Nucleus accumbens (tissue), 56 donors: Measurements from ENCODE around the gene GRIN2A.

Experiments used
- DNase-seq, 56 donors: peaks; one replicate each; lab custom pipeline; 2025; lab: John Stamatoyannopoulos, UW

GRIN2A gene

GRCh38 chr16:10138881-10139280 lies 43.3 kb downstream of the GRIN2A start:
- peak in 1 of 56 donors; percentile 5 for DNase-seq

GRCh38 chr16:10137341-10137740 lies 44.9 kb downstream of the GRIN2A start:
- DNase-seq, result no peak

GRCh38 chr16:10136916-10137315 lies 45.3 kb downstream of the GRIN2A start:
- no peak for DNase-seq

GRCh38 chr16:10130538-10130937 lies 51.7 kb downstream of the GRIN2A start:
- no peak for DNase-seq

GRCh38 chr16:10128397-10129258 lies 53.6 kb downstream of the GRIN2A start:
- no peak for DNase-seq

GRCh38 chr16:10126686-10127085 lies 55.5 kb downstream of the GRIN2A start:
- DNase-seq, result peak in 21 of 56 donors; percentile 2 to 59 (median 11)

- DNase-seq, result no peak
These were observed 59.1 kb downstream of the GRIN2A start for GRCh38 chr16:10123141-10123540.

GRCh38 chr16:10122546-10122945 lies 59.7 kb downstream of the GRIN2A start:
- peak in 3 of 56 donors; percentile 2 to 11 (median 10) for DNase-seq

- DNase-seq, result no peak
These were observed 60.3 kb downstream of the GRIN2A start for GRCh38 chr16:10121897-10122425.

GRCh38 chr16:10121491-10121890 lies 60.7 kb downstream of the GRIN2A start:
- peak in 7 of 56 donors; percentile 2 to 31 (median 5) for DNase-seq

GRCh38 chr16:10120953-10121352 lies 61.3 kb downstream of the GRIN2A start:
- no peak for DNase-seq

GRCh38 chr16:10114409-10114808 lies 67.8 kb downstream of the GRIN2A start:
- DNase-seq, result no peak

GRCh38 chr16:10113248-10113647 lies 69.0 kb downstream of the GRIN2A start:
- DNase-seq, result no peak

- no peak for DNase-seq
These were observed 70.2 kb downstream of the GRIN2A start for GRCh38 chr16:10112021-10112420.

- no peak for DNase-seq
These were observed 71.0 kb downstream of the GRIN2A start for GRCh38 chr16:10111156-10111761.

GRCh38 chr16:10110552-10110951 lies 71.7 kb downstream of the GRIN2A start:
- DNase-seq, result no peak

GRCh38 chr16:10107081-10107480 lies 75.1 kb downstream of the GRIN2A start:
- no peak for DNase-seq

- DNase-seq, result no peak
These were observed 78.5 kb downstream of the GRIN2A start for GRCh38 chr16:10103700-10104099.

GRCh38 chr16:10103118-10103517 lies 79.1 kb downstream of the GRIN2A start:
- no peak for DNase-seq

- no peak for DNase-seq
These were observed 81.4 kb downstream of the GRIN2A start for GRCh38 chr16:10100829-10101228.

GRCh38 chr16:10098991-10099390 lies 83.2 kb downstream of the GRIN2A start:
- DNase-seq, result no peak

GRCh38 chr16:10097271-10097670 lies 85.0 kb downstream of the GRIN2A start:
- DNase-seq, result no peak
